ENCODE data around the gene AKT3. TPM values are rescaled to one million over a fixed set of nuclear protein-coding genes. Genes with fewer than 3 reads are reported as not detected.
"Not testable (repeated sequence)": the region's sequence is repeated elsewhere in the genome, so short reads cannot be mapped to it uniquely, and the experiment has no call there.

AKT3 gene
- total RNA-seq, 1 donor from 2014 or later: 249 TPM

- DNase-seq (ENCODE audit: low spot score in 2 of 2) (no peak), FAIRE-seq (peak; percentile 40)
These were observed 58.3 kb downstream of the AKT3 start for GRCh38 chr1:243791586-243792267.

- FAIRE-seq: no peak
- no peak for DNase-seq (ENCODE audit: low spot score in 2 of 2)
These were observed 59.6 kb downstream of the AKT3 start for GRCh38 chr1:243790404-243790803.

GRCh38 chr1:243786531-243786930 lies 63.5 kb downstream of the AKT3 start:
- DNase-seq (ENCODE audit: low spot score in 2 of 2) (no peak), FAIRE-seq (no peak)

- DNase-seq (ENCODE audit: low spot score in 2 of 2): no peak
These were observed 65.5 kb downstream of the AKT3 start for GRCh38 chr1:243784506-243784905.

GRCh38 chr1:243783714-243784113 lies 66.3 kb downstream of the AKT3 start:
- DNase-seq (ENCODE audit: low spot score in 2 of 2) (no peak), FAIRE-seq (no peak)

More at GRCh38 chr1:243784506-243784905, 65.5 kb downstream of the AKT3 start:
- no peak for FAIRE-seq

- FAIRE-seq; DNase-seq (ENCODE audit: low spot score in 2 of 2): not testable (repeated sequence)
These were observed 77.5 kb downstream of the AKT3 start for GRCh38 chr1:243772361-243773050.

GRCh38 chr1:243770860-243771259 lies 79.2 kb downstream of the AKT3 start:
- no peak for FAIRE-seq

GRCh38 chr1:243765676-243766075 lies 84.4 kb downstream of the AKT3 start:
- FAIRE-seq: no peak

More at GRCh38 chr1:243770860-243771259, 79.2 kb downstream of the AKT3 start:
- DNase-seq (ENCODE audit: low spot score in 2 of 2): no peak

GRCh38 chr1:243763806-243764205 lies 86.2 kb downstream of the AKT3 start:
- DNase-seq (ENCODE audit: low spot score in 2 of 2): no peak
- peak; percentile 59 for FAIRE-seq

More at GRCh38 chr1:243765676-243766075, 84.4 kb downstream of the AKT3 start:
- DNase-seq (ENCODE audit: low spot score in 2 of 2): no peak

GRCh38 chr1:243758647-243759046 lies 91.4 kb downstream of the AKT3 start:
- no peak for DNase-seq (ENCODE audit: low spot score in 2 of 2)
- FAIRE-seq: no peak

GRCh38 chr1:243756529-243756928 lies 93.5 kb downstream of the AKT3 start:
- no peak for FAIRE-seq
- no peak for DNase-seq (ENCODE audit: low spot score in 2 of 2)

- FAIRE-seq: no peak
These were observed 95.7 kb downstream of the AKT3 start for GRCh38 chr1:243754348-243754747.

GRCh38 chr1:243751506-243751905 lies 98.5 kb downstream of the AKT3 start:
- DNase-seq (ENCODE audit: low spot score in 2 of 2): no peak
- no peak for FAIRE-seq

More at GRCh38 chr1:243754348-243754747, 95.7 kb downstream of the AKT3 start:
- DNase-seq (ENCODE audit: low spot score in 2 of 2): no peak

- DNase-seq (ENCODE audit: low spot score in 2 of 2): peak; percentile 36 to 62
- no peak for FAIRE-seq
These were observed 101.2 kb downstream of the AKT3 start for GRCh38 chr1:243748706-243749283.

- DNase-seq (ENCODE audit: low spot score in 2 of 2) (no peak), FAIRE-seq (no peak)
These were observed 101.8 kb downstream of the AKT3 start for GRCh38 chr1:243748227-243748626.

- no peak for FAIRE-seq
- DNase-seq (ENCODE audit: low spot score in 2 of 2): no peak
These were observed 103.3 kb downstream of the AKT3 start for GRCh38 chr1:243746751-243747150.

- no peak for DNase-seq (ENCODE audit: low spot score in 2 of 2)
These were observed 104.7 kb downstream of the AKT3 start for GRCh38 chr1:243745356-243745755.

GRCh38 chr1:243742819-243743218 lies 107.2 kb downstream of the AKT3 start:
- FAIRE-seq (no peak), DNase-seq (ENCODE audit: low spot score in 2 of 2) (no peak)

More at GRCh38 chr1:243745356-243745755, 104.7 kb downstream of the AKT3 start:
- FAIRE-seq: no peak

GRCh38 chr1:243740255-243740999 lies 109.6 kb downstream of the AKT3 start:
- no peak for FAIRE-seq

GRCh38 chr1:243739335-243740003 lies 110.6 kb downstream of the AKT3 start:
- FAIRE-seq (peak; percentile 80), DNase-seq (ENCODE audit: low spot score in 2 of 2) (no peak)

More at GRCh38 chr1:243740255-243740999, 109.6 kb downstream of the AKT3 start:
- DNase-seq (ENCODE audit: low spot score in 2 of 2): no peak
